NAMALWA (cell line): ENCODE data around the gene ZDHHC13.
"Not testable (repeated sequence)": the region's sequence is repeated elsewhere in the genome, so short reads cannot be mapped to it uniquely, and the experiment has no call there.

Experiments used
- DNase-seq: peaks from one replicate; pipeline ENCODE4 v3.0.0-alpha.2; 2015; ENCODE audit warnings: low spot score

Gene ZDHHC13

DNA sequence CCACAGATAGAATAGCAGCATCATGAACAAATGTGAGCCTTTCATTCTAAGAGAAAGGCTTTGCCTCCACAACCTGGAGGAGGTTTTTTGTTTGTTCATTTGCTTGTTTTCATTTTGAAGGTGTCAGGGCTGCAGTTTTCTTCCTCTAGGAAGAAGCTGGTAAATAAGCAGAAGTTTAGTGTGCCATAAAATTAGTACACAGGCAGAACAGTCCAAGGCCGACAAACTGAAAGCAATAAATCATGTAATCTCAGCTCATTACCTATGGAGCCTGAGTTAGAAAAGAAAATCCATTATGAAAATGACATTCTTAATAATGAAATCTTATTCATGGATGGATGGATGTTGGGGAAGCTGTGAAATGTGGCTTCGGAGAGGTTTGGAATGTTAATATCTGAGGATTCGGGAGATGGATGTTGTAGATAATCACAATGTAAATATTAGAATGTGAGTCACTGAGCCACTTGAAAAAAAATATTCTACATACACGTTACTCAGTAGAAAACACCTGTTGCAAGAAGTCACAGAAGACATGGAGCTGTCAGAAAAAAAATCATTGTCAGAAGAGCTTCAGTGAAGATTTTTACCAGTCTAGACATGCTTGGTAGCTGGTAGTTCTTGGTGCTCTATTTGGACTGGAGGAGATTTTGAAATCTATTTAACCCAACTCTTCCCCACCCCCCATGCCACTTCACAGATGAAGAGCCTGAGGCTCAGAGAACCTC lies 15.0 kb upstream of the ZDHHC13 start:
- DNase-seq = no peak

DNA sequence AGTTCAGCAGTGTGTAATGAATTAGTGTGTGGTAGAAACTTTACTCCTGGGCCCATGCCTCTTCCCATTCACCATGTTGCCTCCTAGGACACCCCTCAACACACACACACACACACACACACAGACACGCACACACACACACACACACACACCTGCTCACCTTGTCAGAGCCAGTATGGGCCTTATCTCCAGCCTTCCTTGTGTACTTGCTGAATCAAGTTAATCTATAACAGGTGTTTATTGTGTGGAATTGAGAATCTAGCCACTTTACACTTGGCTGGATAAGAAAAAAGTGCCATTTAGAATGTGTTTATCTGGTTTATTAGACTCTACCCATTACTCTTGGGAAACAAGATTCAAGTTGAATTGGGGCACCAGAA lies 14.5 kb upstream of the ZDHHC13 start:
- no peak for DNase-seq

DNA sequence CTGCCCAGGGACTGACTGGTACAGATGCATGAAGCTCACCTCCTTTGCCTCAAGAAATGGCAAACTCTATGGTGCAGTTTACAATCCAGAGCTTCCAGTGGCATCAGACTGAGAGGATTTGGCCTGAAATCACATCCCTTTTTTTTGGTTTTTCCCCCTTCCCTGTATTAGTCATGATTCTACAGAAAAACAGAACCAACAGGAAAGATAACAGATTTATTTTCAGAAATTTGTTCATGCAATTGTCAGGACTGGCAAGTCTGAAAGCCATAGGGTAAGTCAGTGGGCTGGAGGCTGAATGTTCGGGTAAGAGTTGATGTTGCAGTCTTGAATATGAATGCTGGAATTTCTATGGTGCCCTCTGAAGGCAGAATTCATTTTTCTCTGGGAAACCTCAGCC lies 12.0 kb upstream of the ZDHHC13 start:
- no peak for DNase-seq

DNA sequence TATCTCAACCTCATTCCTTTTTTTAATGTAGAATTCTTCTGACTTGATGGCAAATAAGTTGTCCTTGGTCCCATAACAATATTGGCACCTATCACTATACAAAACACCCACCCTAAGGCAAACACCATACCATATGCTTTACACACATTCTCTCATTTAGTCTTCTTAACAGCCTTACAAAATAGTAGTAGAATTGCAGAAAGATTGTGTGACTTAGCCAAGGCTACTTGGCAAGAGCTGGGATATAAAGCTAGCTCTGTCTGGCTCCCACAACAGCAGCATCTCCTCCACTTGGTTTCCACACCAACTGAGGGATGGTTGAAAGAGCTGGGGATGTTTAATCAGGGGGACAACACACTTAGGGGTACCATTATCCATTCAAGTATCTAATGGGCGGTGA lies 9.8 kb upstream of the ZDHHC13 start:
- no peak for DNase-seq

DNA sequence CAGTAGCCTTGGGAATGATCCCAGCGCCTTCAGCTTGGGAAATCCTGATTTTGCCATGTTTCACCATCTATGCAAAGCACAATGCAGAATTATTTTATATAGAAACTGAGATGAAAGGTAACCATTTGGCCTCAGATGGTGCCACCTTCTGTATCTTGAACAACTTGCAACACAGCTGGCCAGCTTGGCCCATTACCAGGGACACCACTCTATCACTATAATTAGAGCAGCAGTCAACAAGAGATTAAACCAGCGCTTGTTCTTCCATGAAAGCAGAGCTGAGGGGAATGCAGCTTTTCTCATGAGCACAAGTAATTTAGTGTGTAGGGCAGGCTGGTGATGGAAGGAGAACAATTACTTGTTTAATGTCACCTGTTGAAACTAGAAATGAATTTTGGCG lies 6.7 kb upstream of the ZDHHC13 start:
- no peak for DNase-seq

DNA sequence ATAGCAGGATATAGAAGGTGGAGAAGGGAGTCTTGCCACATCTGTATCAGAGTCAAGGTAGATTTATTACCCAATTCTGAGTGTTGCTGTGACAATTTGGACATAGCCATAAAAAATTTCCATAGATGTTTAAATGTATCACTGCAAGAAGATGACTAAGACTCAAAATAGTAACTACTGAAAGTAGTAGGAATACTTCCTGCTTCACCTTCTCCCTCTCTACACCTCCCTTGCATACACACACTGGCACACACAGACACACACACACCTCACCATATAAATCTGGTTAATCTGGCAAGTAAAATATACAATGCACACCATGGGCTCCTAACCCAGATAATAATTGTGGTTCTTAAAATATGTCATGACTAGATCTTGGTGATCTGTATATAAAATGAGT lies 5.2 kb upstream of the ZDHHC13 start:
- DNase-seq = no peak

DNA sequence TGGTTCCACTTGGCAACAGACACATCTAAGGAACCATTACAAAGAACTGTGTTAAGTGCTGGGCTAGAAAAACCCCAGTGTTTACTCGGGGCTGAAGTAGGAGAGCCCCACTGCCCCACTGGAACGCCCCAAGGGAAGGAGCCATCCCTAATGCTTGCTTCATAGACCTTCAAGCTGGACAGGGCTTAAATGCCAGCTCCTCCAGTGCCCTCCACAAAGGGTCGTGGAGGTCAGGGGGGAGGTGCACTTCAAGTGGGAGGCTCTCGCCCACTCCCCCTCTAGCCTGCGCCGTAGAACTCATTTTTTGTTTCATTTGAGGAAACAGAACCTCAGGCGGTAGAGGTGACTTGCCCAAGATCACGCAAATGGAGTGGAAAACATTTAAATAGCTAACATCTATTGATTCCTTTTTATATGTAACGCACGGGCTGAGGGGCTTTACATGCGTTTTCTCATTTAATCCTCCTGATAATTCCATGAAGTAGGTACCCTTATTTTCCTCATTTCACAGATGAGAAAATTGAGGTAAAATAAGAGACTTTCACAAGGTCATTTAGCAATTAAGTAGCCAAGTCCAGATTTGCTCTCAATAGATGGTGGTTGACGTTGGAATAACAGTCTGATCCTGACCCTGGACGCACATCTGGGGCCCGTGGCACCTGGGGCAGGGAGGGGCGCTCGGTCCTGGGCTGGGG lies 545 bp upstream of the ZDHHC13 start:
- DNase-seq = no peak

DNA sequence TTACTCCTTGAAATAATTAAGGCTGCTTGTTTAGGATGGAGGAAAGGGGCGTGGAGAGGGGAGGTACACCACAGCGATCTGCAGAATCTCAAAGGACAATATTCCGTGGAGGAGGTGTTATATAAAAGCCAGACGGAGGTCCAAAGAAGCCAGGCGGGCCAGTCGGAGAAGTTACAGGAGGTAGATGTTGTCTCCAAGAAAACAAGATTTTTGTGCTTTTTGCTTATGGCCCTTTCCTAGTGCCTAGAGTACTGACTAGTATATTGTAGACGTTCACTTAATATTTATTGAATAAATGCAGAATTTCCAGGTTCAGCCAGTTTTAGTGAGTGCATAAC lies 761 bp downstream of the ZDHHC13 start:
- DNase-seq = no peak

DNA sequence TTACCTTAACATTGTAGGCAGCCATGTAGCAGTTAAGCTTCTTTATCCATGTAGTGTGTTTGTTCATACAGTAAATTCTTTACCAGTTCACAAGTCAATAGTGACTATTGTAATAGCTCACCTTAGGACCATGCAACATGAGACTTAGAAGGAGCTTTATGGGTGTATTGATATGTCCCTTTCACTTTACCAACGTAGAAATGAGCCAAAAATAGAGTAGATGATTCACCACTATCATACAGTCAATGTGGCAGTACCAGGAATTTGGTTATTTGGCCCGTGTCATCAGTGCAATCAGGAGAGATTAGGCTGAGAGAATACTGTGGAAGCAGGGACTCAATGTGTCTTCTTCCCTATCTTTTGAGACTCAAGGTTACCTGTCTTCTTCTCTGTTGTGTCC lies 4.7 kb downstream of the ZDHHC13 start:
- no peak for DNase-seq

DNA sequence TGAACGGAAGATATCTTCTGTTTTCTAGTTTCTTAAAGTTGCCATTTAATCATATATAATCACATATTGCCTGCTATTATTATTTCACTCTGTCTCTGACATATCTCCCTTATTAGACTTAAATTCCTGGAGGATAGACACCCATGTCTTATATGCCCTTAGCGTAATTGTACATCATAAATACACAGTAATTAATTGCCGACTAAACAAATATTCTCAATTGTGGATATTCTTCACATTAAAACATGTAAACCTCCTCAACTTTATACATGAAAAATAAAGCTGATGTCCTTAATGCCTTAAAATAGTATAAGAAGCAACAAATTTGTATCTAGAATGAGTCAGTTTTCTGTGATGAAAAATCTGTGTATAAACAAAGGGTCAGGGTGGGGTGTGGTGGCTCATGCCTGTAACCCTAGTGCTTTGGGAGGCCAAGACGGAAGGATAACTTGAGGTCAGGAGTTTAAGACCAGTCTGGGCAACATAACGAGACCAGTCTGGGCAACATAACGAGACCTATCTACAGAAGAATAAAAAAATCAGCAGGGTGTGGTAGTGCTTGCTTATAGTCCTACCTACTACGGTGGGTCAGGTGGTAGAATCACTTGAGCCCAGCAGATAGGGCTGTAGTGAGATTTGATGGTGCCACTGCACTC lies 6.1 kb downstream of the ZDHHC13 start:
- no peak for DNase-seq

DNA sequence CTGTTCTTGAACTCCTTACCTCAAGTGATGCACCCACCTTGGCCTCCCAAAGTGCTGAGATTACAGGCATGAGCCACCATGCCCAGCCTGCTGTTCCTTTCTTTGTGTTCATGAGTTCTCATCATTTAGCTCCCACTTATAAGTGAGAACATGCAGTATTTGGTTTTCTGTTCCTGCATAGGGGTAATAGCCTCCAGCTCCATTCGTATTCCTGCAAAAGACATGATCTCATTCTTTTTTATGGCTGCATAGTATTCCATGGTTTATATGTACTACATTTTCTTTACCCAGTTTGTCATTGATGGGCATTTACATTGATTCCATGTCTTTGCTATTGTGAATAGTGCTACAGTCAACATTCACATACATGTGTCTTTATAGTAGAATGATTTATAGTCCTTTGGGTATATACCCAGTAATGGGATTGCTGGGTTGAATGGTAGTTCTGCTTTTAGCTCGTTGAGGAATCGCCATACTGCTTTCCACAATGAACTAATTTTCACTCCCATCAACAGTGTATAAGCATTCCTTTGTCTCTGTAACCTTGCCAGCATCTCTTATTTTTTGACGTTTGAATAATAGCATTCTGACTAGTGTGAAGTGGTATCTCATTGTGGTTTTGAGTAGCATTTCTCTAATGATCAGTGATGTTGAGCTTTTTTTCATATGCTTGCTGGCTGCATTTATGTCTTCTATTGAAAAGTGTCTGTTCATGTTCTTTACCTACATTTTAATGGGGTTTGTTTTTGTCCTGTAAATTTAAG lies 9.8 kb downstream of the ZDHHC13 start:
- not testable (repeated sequence) for DNase-seq

DNA sequence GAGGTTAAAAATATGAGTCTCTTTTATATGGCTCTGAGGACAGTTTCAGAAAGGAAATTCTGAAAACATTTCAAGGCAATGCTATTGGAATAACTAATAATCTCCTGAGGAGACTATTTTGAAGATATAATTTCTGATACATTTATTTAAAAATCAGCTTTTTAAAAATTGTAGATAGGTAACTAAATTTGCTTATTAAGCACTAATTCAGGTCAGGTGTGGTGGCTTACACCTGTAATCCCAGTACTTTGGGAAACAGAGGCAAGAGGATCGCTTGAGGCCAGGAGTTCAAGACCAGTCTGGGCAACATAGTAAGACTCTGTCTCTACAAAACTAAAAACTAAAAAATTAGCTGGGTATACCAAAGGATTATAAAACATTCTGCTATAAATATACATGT lies 17.0 kb downstream of the ZDHHC13 start:
- DNase-seq = no peak

DNA sequence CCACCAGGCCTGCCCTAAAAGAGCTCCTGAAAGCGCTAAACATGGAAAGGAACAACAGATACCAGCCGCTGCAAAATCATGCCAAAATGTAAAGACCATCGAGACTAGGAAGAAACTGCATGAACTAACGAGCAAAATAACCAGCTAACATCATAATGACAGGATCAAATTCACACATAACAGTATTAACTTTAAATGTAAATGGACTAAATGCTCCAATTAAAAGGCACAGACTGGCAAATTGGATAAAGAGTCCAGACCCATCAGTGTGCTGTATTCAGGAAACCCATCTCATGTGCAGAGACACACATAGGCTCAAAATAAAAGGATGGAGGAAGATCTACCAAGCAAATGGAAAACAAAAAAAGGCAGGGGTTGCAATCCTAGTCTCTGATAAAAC lies 19.9 kb downstream of the ZDHHC13 start:
- DNase-seq = not testable (repeated sequence)

DNA sequence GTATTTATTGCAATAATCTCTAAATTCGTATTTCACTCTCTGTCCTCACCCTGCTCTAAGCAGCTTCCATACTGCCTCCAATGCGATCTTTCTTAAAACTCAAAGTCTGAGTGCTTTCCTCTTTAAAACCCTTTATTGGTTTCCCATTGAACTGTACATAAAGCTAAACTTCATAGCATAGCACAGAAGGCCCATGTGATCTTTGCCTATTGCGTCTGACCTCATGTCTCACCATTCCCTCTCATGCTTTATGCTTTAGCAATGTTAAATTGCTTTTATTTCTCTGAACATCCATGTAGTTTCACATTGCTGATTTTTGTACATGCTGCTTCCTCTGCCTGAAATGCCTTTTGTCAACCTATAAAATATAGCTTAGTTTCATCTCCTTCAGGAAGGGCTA lies 28.4 kb downstream of the ZDHHC13 start:
- DNase-seq = no peak

DNA sequence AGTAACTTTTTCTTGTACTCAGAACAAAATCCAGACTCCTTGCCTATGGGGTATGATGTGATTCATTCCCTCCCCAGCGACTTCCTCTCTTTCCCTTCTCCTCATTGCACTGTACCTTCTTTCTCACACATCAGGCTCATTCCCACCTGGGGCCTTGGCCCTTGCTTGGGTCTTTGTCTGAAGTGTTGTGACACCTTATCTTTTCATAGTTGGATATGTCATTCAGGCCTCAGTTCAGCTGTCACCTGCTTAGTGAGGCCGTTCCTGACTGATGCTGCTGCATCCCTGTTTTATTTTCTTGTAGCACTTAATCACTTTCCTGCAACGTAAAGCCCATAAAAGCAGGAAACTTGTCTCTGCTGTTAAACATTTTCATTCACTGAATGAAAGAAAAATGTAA lies 39.9 kb downstream of the ZDHHC13 start:
- no peak for DNase-seq

DNA sequence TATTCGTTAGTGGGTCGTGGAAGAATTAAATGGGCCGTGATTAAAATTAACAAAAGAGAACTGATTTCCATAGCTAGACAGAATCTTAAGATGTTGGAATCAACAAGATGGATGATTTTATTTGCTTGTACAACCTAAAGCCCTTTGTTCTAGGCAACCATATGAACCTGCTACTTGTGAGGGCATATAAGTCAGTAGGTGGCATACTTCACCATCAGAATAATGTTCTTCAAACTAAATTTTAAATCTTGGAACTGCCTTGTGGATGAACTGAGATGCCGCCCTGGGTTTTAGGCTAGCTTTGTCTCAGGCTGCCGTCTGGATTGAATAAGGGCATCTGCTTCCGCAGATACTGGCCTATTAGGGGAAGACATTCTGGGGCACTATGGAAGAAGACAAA lies 43.9 kb downstream of the ZDHHC13 start:
- DNase-seq = no peak

DNA sequence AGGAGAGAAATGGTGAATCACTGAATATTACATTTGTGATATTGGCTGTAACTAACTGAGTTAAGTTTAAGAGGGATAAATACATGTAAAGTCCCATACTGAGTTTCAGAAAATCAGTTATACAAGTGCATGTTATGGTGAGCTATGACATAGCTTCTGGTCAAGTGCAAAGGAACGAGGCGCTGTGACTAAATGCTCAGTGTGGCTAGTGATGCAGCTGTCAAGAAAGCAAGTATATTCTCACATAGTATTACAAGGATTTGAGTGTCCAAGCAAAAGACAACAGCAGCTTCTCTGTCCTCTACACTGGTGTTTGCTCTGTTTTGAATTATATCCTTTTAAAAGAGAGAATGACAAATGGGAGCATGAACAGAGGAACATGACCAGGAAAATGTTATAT lies 44.7 kb downstream of the ZDHHC13 start:
- no peak for DNase-seq

DNA sequence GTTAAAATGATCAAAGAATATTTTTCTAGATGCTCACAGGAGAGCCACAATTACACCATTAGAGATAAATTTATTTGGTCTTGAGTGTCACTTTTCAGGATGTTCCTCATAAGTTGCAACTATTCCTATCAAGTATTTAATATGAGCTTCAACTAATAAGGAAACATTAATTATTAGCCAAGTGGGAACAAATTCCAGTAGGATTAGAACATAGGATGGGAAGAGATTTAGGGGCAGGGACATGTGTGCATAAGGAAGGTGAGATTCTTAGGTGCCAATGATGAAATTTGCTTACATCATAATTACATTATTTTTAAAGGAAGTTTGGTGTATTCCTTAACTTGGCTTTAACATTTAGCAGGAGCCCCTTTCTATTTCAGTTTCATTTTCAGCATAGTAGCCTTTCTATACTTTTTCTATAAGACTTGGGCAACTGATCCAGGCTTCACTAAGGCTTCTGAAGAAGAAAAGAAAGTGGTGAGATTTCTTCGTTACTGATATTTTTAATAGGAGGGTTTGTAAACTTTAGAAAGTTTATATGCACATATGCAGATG lies 46.1 kb downstream of the ZDHHC13 start:
- DNase-seq = no peak

DNA sequence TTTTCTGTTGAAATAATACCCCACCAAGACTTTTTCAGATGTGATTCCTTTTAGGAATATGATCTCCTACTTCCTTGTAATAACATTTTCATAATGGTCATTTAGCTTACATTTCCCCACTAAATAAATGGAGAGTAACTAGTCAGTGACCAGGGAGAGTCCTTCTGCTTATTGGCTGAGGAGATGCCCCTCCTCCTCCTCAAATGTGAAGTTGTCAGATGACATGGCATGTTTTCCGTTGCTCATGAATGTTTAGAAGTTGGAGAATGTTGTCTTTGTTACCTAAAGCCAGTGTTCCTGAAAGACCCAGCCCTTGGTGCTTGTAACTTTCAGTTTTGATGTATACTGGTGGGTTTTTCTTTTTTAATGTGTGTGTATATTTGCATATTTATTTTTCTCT lies 46.6 kb downstream of the ZDHHC13 start:
- DNase-seq = no peak

DNA sequence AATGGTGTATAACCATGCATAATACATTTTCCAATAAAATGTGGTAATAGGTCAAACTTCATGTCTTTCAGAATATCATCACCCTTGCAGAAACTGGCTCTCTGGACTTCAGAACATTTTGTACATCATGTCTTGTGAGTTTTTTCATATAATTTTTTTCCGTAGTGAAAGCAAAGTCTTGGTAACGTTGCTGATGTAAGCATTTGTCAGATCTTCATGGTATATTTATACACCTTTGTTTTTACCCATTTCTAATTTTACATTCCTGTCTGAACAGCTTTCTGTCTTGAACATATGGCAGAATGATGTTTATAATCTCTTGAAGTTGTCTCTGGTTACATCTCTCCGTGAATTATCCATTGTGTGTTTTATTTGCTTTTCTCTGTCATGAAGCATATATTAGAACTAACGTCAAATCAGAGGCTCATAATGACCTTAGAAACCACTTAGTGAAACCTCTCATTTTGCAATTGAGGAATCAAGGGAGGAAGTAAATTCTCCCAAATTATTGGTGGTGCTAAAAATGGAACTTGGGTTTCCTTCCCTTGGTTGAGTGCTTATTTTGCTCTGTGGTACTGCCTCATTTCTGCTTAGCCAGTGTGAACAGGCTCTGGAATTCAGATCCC lies 47.4 kb downstream of the ZDHHC13 start:
- no peak for DNase-seq

DNA sequence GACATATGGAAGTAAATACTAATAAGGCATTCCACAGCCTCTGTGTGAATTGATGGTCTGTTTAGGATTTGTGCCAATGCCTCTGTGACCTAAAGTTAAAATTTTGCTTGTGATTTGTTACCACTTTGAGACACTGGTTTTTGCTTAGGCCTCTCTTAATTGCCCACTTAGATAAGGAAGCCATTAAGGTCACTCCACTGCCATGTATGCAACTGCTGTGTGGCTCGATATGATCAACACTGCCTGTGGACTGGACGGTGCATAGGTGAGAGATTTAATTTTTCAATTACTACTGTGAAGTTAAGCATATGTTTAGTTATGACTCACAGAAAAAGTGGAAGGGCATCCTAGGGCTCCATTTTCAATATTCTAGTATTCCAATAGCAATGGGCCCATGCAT lies 47.9 kb downstream of the ZDHHC13 start:
- DNase-seq = no peak

DNA sequence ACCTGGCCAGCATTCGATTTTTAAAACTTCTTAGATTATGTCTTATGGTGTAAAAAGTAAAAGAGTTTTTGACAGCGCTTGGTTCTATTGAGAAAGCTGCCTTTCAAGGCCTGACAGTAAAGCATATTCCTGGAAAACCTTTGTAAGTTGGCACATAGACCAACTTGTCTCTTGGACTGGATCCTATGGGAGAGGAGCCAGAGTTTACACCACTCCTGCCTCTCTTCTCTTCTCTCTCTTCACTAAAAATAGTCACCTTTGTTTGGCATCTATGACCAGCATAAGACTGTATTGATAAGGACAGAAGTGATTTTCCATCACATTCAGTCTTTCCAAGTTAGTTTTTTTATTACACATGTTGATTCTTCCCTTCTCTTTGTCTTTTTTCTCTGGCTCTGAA lies 51.1 kb downstream of the ZDHHC13 start:
- DNase-seq = no peak
